SK-N-SH (cell line): ENCODE results near the gene HHIPL1. TPM values are rescaled to one million over a fixed set of nuclear protein-coding genes. Genes with fewer than 3 reads are reported as not detected.

Experiments used
- CTCF ChIA-PET: fragments of 300-600, 350-600 bp; formaldehyde crosslinking; extraction: SDS; loops from one replicate; lab custom pipeline; 2021; lab: Yijun Ruan, JAX
- POLR2A ChIA-PET: fragments of 350-600 bp; sonication (Branson Sonifier 250); formaldehyde crosslinking; extraction: SDS; loops from one replicate; lab custom pipeline; 2020; ENCODE audit warnings: antibody characterized with exemption, inconsistent platforms; lab: Yijun Ruan, JAX
- DNase-seq: peaks from one replicate; pipeline ENCODE4 v3.0.0; 2012
- H2AFZ ChIP-seq: fragments of 200-600 bp; sonication (generic); 2 replicates; pipeline ENCODE4 v1.8.1; 2016; ENCODE audit warnings: antibody characterized with exemption, mild to moderate bottlenecking, low read depth
- H3F3A ChIP-seq: fragments of 200-600 bp; sonication (generic); replicated peaks from 2 replicates; pipeline ENCODE3; 2016; ENCODE audit warnings: antibody characterized with exemption, mild to moderate bottlenecking; ENCODE audit not compliant: insufficient read depth
- H3K27ac ChIP-seq, 2 experiments: fragments of 200-500 bp in 1 of 2; fragments of 200-600 bp in 1 of 2; sonication (Bioruptor generic) in 1 of 2; sonication (generic), shearing (Covaris generic) in 1 of 2; 2 replicates each; pipeline versions ENCODE4 v1.5.1 to v1.6.1; 2014 to 2016; ENCODE audit warnings: low read depth in 2 of 2, inconsistent platforms in 1 of 2, low read length in 1 of 2, mild to moderate bottlenecking in 1 of 2, mixed read lengths in 1 of 2
- H3K27me3 ChIP-seq: fragments of 200-600 bp; sonication (generic), shearing (Covaris generic); 2 replicates; pipeline ENCODE4 v1.6.1; 2016; ENCODE audit warnings: mixed run types; ENCODE audit not compliant: insufficient read depth
- H3K36me3 ChIP-seq, 2 experiments: fragments of 200-500 bp in 1 of 2; fragments of 200-600 bp in 1 of 2; sonication (Bioruptor generic) in 1 of 2; sonication (generic) in 1 of 2; replicated peaks in 1 of 2; 2 replicates each; pipeline versions ENCODE3 to v1.5.1; 2014 to 2016; ENCODE audit warnings: low read length in 1 of 2, mild to moderate bottlenecking in 1 of 2; ENCODE audit not compliant: insufficient read depth in 2 of 2, control insufficient read depth in 1 of 2
- H3K4me1 ChIP-seq, 2 experiments: fragments of 200-500 bp in 1 of 2; fragments of 200-600 bp in 1 of 2; sonication (Bioruptor generic) in 1 of 2; sonication (generic), shearing (Covaris generic) in 1 of 2; 2 replicates each; pipeline versions ENCODE4 v1.5.1 to v1.6.1; 2014 to 2016; ENCODE audit warnings: low read depth in 1 of 2, low read length in 1 of 2, mixed run types in 1 of 2; ENCODE audit not compliant: insufficient read depth in 2 of 2, control insufficient read depth in 1 of 2
- H3K4me2 ChIP-seq: fragments of 200-600 bp; sonication (generic), shearing (Covaris generic); 2 replicates; pipeline ENCODE4 v1.6.1; 2017; ENCODE audit warnings: mixed run types
- H3K4me3 ChIP-seq, 2 experiments: fragments of 200-500 bp in 1 of 2; fragments of 200-600 bp in 1 of 2; sonication (Bioruptor generic) in 1 of 2; sonication (generic), shearing (Covaris generic) in 1 of 2; 2 replicates each; pipeline versions ENCODE4 v1.5.1 to v1.8.1; 2014 to 2016; ENCODE audit warnings: low read depth in 2 of 2, inconsistent platforms in 1 of 2, low read length in 1 of 2, mild to moderate bottlenecking in 1 of 2, mixed read lengths in 1 of 2, moderate library complexity in 1 of 2
- H3K79me2 ChIP-seq: fragments of 200-600 bp; sonication (generic); 2 replicates; pipeline ENCODE4 v1.8.1; 2017; ENCODE audit warnings: mild to moderate bottlenecking; ENCODE audit not compliant: insufficient read depth
- H3K9ac ChIP-seq: fragments of 200-600 bp; sonication (generic); 2 replicates; pipeline ENCODE4 v1.6.1; 2017; ENCODE audit warnings: mixed run types
- H3K9me2 ChIP-seq: fragments of 200-600 bp; sonication (generic); 2 replicates; pipeline ENCODE4 v1.6.1; 2017; ENCODE audit warnings: mixed run types
- H3K9me3 ChIP-seq: fragments of 200-600 bp; sonication (generic); 2 replicates; pipeline ENCODE4 v1.6.1; 2017; ENCODE audit warnings: mixed run types, mild to moderate bottlenecking, moderate library complexity
- H4K20me1 ChIP-seq: fragments of 200-600 bp; sonication (generic); 2 replicates; pipeline ENCODE4 v1.6.1; 2017; ENCODE audit warnings: mild to moderate bottlenecking, mixed run types; ENCODE audit not compliant: insufficient read depth
- CHD2 ChIP-seq: fragments of 150-350 bp; IDR thresholded peaks from 2 replicates; pipeline ENCODE4 v1.6.1; 2018; ENCODE audit warnings: low read length; ENCODE audit not compliant: partially characterized antibody
- FOXJ3 ChIP-seq: sonication (generic); formaldehyde crosslinking; IDR thresholded peaks from 2 replicates; pipeline ENCODE4 v1.5.1; 2020; ENCODE audit warnings: mild to moderate bottlenecking, missing genetic modification reagents
- GATA2 ChIP-seq: sonication (generic); formaldehyde crosslinking; IDR thresholded peaks from 2 replicates; pipeline ENCODE4 v1.5.0; 2020; ENCODE audit warnings: mild to moderate bottlenecking, missing genetic modification reagents
- JUND ChIP-seq: IDR thresholded peaks from 2 replicates; pipeline ENCODE4 v1.4.0; 2012
- MXI1 ChIP-seq: IDR thresholded peaks from 2 replicates; pipeline ENCODE4 v1.6.1; 2012; ENCODE audit warnings: mild to moderate bottlenecking, low read depth, low read length, improper control_type of control experiment
- NFIC ChIP-seq: IDR thresholded peaks from 2 replicates; pipeline ENCODE4 v1.4.0; 2012; ENCODE audit warnings: borderline replicate concordance
- NRF1 ChIP-seq: IDR thresholded peaks from 2 replicates; pipeline ENCODE4 v1.6.1; 2012; ENCODE audit warnings: low read depth, mild to moderate bottlenecking, low read length
- RXRA ChIP-seq: IDR thresholded peaks from 2 replicates; pipeline ENCODE4 v1.4.0; 2012; ENCODE audit warnings: low read depth, mild to moderate bottlenecking, borderline replicate concordance
- SIN3A ChIP-seq: IDR thresholded peaks from 2 replicates; pipeline ENCODE4 v1.6.1; 2012; ENCODE audit warnings: low read depth, mild to moderate bottlenecking, low read length, moderate library complexity, borderline replicate concordance
- SMC3 ChIP-seq: IDR thresholded peaks from 2 replicates; pipeline ENCODE4 v1.6.1; 2012; ENCODE audit warnings: low read depth, low read length, improper control_type of control experiment
- TCF12 ChIP-seq: IDR thresholded peaks from 2 replicates; pipeline ENCODE4 v1.4.0; 2012
- YY1 ChIP-seq: IDR thresholded peaks from 2 replicates; pipeline ENCODE4 v1.4.0; 2012; ENCODE audit warnings: low read depth, mild to moderate bottlenecking
- WGBS: methylation state at CpG from one replicate; pipeline ENCODE4 v1.1.6; 2017; ENCODE audit warnings: low lambda C conversion rate; 5-methylcytosine and 5-hydroxymethylcytosine counted together
- polyA plus RNA-seq, 3 experiments: library from polyadenylated mRNA; depleted of rRNA; stranded (reverse); fragments of >200 nt; gene quantifications; 2 replicates each; pipeline ENCODE4 v1.2.3, GENCODE V29; 2012
- TF ChIP-seq, protein P1 (sequence below): IDR thresholded peaks from 2 replicates; pipeline ENCODE4 v1.4.0; 2012; ENCODE audit warnings: low read depth, borderline replicate concordance
- TF ChIP-seq, protein P2 (sequence below): IDR thresholded peaks from 2 replicates; pipeline ENCODE4 v1.6.1; 2012; ENCODE audit warnings: mild to moderate bottlenecking, low read depth, low read length, moderate library complexity
- TF ChIP-seq, protein P3 (sequence below): fragments of 200-600 bp; sonication (generic); IDR thresholded peaks from 2 replicates; pipeline ENCODE4 v1.6.1; 2017; ENCODE audit warnings: antibody characterized with exemption, mild to moderate bottlenecking, moderate library complexity
- TF ChIP-seq, protein P4 (sequence below): IDR thresholded peaks from 2 replicates; pipeline ENCODE4 v1.4.0; 2012; ENCODE audit warnings: low read depth, borderline replicate concordance

The HHIPL1 gene
- polyA plus RNA-seq, 1 of the 3 experiments (the other 2 are of a cell fraction): 0.02 TPM

DNA sequence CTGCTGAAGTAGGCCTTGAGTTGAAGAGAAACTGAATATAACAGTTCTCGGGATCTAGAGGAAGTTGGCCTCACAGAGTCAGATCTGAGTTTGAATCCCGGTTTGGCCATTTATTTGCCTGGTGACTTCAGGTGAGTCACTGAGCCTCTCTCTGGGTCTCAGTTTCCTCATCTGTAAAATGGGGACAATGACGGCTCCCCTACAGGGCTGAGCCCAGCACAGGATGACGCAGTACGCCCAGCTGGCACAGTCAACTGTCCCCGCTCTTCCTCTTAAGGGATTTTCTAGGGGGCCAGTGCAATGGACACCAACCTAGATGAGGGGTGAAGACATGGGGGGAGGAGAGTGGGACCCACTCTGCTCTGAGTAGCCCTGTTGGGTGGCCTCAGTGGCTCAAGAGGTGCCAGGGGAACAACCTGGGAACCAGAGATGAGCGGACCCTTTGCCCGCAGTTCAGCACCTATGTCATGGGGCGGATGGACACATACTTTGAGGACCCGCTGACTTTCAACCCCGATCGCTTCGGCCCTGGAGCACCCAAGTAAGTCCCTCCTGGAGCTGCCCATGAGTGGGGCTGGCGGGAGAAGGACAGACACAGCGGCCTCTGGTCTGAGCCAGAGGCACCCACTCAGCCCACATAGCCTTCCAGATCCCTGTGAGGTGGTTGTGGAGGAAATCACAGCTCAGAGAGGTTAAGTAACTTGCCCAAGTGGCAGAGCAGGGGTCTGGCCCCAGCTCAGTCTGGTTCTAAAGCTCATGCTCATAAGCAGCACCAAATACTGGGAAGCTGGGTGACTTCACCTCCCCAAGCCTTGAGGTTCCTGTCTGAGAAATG, 80.2 kb downstream of the HHIPL1 start:
- CTCF ChIA-PET: interaction anchor here (0.5 to 11.2 kb wide), 3 partner anchors 9 to 613 kb away, joined by 3 to 136 read pairs (median 3); no protein-coding TSS in a partner anchor

DNA sequence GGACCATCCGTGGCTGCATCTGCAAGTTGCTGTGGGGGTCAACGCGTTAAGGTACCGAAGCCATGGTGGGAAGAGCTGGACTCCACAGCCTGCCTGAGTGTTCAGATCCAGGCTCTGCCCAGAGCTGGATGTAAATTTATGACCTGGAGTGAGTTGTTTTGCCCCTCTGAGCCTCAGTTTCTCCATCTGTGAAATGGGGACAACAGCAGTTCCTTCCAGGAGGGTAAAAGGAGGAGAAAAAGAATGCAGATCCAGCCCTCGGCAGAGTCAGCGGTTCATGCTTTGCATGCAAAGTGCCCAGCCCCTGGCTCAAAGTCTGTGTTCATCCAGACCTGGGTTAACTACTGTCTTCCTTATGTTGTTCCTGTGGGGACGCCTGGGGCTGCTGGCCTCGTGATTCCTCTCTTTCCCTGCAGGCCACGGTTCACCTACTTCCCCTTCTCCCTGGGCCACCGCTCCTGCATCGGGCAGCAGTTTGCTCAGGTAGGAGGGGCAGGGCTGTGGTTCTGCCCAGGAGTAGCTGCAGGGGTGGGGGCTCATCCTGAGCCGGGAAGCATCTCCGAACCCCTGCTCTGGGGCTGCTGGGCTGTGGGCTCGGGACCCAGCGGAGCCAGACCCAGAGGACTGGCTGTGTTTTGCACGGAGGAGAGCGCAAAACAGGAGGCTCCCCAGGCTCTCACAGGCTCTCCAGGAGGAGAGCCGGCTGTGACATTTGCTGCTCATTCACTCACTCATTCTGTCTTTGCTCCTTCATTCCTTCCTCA, 81.0 kb downstream of the HHIPL1 start:
- CTCF ChIA-PET: interaction anchor here (0.5 to 11.2 kb wide), 5 partner anchors 10 to 612 kb away, joined by 3 to 136 read pairs (median 4); no protein-coding TSS in a partner anchor
- H3F3A ChIP-seq: no peaks in the 10 kb centered on the region
- H3K4me2 ChIP-seq: no peak overlapping the region
- no peak for DNase-seq
- no peak overlapping the region for H3K27ac ChIP-seq
- no peak overlapping the region for H3K9ac ChIP-seq
- 82% methylated on average over 15 of the region's 18 CpGs for WGBS
- H3K27me3 ChIP-seq: no peaks in the 10 kb centered on the region
- no peaks in the 10 kb centered on the region for H3K79me2 ChIP-seq
- POLR2A ChIA-PET: no interaction called here
- no peaks in the 10 kb centered on the region for H4K20me1 ChIP-seq
- H3K4me3 ChIP-seq: no peak overlapping the region
- H3K9me2 ChIP-seq: no peaks in the 10 kb centered on the region
- H3K36me3 ChIP-seq: no peaks in the 10 kb centered on the region
- H3K4me1 ChIP-seq: peaks cover 0 to 2% of the 10 kb centered on the region in 2 experiments; a peak in 1 of 4 replicates
- H2AFZ ChIP-seq: no peak overlapping the region
- H3K9me3 ChIP-seq: no peaks in the 10 kb centered on the region
- TF ChIP-seq NFIC: no peak
- no peak for TF ChIP-seq YY1
- TF ChIP-seq, protein P1, sequence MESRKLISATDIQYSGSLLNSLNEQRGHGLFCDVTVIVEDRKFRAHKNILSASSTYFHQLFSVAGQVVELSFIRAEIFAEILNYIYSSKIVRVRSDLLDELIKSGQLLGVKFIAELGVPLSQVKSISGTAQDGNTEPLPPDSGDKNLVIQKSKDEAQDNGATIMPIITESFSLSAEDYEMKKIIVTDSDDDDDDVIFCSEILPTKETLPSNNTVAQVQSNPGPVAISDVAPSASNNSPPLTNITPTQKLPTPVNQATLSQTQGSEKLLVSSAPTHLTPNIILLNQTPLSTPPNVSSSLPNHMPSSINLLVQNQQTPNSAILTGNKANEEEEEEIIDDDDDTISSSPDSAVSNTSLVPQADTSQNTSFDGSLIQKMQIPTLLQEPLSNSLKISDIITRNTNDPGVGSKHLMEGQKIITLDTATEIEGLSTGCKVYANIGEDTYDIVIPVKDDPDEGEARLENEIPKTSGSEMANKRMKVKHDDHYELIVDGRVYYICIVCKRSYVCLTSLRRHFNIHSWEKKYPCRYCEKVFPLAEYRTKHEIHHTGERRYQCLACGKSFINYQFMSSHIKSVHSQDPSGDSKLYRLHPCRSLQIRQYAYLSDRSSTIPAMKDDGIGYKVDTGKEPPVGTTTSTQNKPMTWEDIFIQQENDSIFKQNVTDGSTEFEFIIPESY: no peak
- no peak for TF ChIP-seq NRF1
- TF ChIP-seq, protein P2, sequence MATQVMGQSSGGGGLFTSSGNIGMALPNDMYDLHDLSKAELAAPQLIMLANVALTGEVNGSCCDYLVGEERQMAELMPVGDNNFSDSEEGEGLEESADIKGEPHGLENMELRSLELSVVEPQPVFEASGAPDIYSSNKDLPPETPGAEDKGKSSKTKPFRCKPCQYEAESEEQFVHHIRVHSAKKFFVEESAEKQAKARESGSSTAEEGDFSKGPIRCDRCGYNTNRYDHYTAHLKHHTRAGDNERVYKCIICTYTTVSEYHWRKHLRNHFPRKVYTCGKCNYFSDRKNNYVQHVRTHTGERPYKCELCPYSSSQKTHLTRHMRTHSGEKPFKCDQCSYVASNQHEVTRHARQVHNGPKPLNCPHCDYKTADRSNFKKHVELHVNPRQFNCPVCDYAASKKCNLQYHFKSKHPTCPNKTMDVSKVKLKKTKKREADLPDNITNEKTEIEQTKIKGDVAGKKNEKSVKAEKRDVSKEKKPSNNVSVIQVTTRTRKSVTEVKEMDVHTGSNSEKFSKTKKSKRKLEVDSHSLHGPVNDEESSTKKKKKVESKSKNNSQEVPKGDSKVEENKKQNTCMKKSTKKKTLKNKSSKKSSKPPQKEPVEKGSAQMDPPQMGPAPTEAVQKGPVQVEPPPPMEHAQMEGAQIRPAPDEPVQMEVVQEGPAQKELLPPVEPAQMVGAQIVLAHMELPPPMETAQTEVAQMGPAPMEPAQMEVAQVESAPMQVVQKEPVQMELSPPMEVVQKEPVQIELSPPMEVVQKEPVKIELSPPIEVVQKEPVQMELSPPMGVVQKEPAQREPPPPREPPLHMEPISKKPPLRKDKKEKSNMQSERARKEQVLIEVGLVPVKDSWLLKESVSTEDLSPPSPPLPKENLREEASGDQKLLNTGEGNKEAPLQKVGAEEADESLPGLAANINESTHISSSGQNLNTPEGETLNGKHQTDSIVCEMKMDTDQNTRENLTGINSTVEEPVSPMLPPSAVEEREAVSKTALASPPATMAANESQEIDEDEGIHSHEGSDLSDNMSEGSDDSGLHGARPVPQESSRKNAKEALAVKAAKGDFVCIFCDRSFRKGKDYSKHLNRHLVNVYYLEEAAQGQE: no peak
- TF ChIP-seq, protein P3, sequence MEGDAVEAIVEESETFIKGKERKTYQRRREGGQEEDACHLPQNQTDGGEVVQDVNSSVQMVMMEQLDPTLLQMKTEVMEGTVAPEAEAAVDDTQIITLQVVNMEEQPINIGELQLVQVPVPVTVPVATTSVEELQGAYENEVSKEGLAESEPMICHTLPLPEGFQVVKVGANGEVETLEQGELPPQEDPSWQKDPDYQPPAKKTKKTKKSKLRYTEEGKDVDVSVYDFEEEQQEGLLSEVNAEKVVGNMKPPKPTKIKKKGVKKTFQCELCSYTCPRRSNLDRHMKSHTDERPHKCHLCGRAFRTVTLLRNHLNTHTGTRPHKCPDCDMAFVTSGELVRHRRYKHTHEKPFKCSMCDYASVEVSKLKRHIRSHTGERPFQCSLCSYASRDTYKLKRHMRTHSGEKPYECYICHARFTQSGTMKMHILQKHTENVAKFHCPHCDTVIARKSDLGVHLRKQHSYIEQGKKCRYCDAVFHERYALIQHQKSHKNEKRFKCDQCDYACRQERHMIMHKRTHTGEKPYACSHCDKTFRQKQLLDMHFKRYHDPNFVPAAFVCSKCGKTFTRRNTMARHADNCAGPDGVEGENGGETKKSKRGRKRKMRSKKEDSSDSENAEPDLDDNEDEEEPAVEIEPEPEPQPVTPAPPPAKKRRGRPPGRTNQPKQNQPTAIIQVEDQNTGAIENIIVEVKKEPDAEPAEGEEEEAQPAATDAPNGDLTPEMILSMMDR: no peak
- no peak for TF ChIP-seq CHD2
- no peak for TF ChIP-seq SMC3
- no peak for TF ChIP-seq RXRA
- no peak for TF ChIP-seq MXI1
- TF ChIP-seq GATA2 (CRISPR knock-in tag): no peak
- TF ChIP-seq, protein P4, sequence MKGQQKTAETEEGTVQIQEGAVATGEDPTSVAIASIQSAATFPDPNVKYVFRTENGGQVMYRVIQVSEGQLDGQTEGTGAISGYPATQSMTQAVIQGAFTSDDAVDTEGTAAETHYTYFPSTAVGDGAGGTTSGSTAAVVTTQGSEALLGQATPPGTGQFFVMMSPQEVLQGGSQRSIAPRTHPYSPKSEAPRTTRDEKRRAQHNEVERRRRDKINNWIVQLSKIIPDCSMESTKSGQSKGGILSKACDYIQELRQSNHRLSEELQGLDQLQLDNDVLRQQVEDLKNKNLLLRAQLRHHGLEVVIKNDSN: no peak

More for the DNA sequence above, 80.2 kb downstream of the HHIPL1 start:
- Histone ChIP-seq H3K36me3 (no peaks in the 10 kb centered on the region), H3F3A (no peaks in the 10 kb centered on the region), H3K9me3 (no peaks in the 10 kb centered on the region), H3K9ac (no peak overlapping the region), H3K79me2 (no peaks in the 10 kb centered on the region), H4K20me1 (no peaks in the 10 kb centered on the region), H3K4me1 (peaks cover 0 to 2% of the 10 kb centered on the region in 2 experiments; a peak in 1 of 4 replicates), H3K4me2 (no peak overlapping the region), H3K27me3 (no peaks in the 10 kb centered on the region), H3K4me3 (no peak overlapping the region), H2AFZ (no peak overlapping the region), H3K27ac (no peak overlapping the region), H3K9me2 (no peaks in the 10 kb centered on the region)
- DNase-seq: no peak
- TF ChIP-seq FOXJ3 (CRISPR knock-in tag) (no peak), MXI1 (no peak), JUND (no peak), SIN3A (no peak), TCF12 (no peak), RXRA (no peak), YY1 (no peak)
- POLR2A ChIA-PET: no interaction called here
- 79% methylated on average over 8 of the region's 15 CpGs for WGBS
